HepG2 (cell line): Measurements from ENCODE around the gene MBIP. TPM values are rescaled to one million over a fixed set of nuclear protein-coding genes. Genes with fewer than 3 reads are reported as not detected.
A peak's percentile ranks its signal among the peaks of the same experiment; 100 is the strongest.

ENCODE experiments used
- ATAC-seq: fragments of 200-7000 bp; cut with Tn5 transposase; 3 replicates; pipeline ENCODE4 v1.9.1; 2020; ENCODE audit warnings: mild to moderate bottlenecking, moderate library complexity
- BruUV-seq: library from RNA; stranded (reverse); fragments of 400-500 nt; replicated peaks from 2 replicates; lab custom pipeline; 2021; lab: Mats Ljungman, UMichigan
- CTCF ChIA-PET: fragments of 300-600 bp; formaldehyde crosslinking; extraction: SDS; loops from one replicate; lab custom pipeline; 2021; ENCODE audit warnings: low total read pairs, inconsistent platforms, low intra/inter-chr PET ratio; lab: Yijun Ruan, JAX
- POLR2A ChIA-PET: fragments of 350-600 bp; sonication (Branson Sonifier 250); formaldehyde crosslinking; loops from one replicate; lab custom pipeline; 2020; ENCODE audit warnings: antibody characterized with exemption, inconsistent platforms; lab: Yijun Ruan, JAX
- DNase-seq: peaks from one replicate; pipeline ENCODE4 v3.0.0-alpha.2; 2015; ENCODE audit warnings: low spot score
- FAIRE-seq: peaks from 3 replicates; lab custom pipeline; 2011; peaks lifted over from hg19 to GRCh38; lab: Jason Lieb, UNC
- H2AFZ ChIP-seq: one replicate; pipeline ENCODE4 v1.6.1; 2011; ENCODE audit warnings: low read length, inconsistent platforms
- H3K27ac ChIP-seq: fragments of 300-600 bp; 3 replicates; pipeline ENCODE4 v1.8.0; 2011; ENCODE audit warnings: mixed run types, mild to moderate bottlenecking, mixed read lengths, low read length, inconsistent platforms; ENCODE audit not compliant: insufficient read depth; ENCODE audit errors: extremely low read length
- H3K27me3 ChIP-seq, 2 experiments: fragments of 200-600 bp in 1 of 2; 2 replicates in 1 of 2; 3 replicates in 1 of 2; pipeline versions ENCODE4 v1.6.0 to v1.8.0; 2011; ENCODE audit warnings: low read length in 2 of 2, mild to moderate bottlenecking in 2 of 2, moderate library complexity in 2 of 2, inconsistent platforms in 1 of 2; ENCODE audit not compliant: insufficient read depth in 2 of 2, control insufficient read depth in 1 of 2
- H3K36me3 ChIP-seq, 2 experiments: fragments of 200-600 bp in 1 of 2; replicated peaks in 1 of 2; 2 replicates in 1 of 2; 3 replicates in 1 of 2; pipeline versions ENCODE4 v1.5.1 to v1.8.0; 2011; ENCODE audit warnings: low read length in 2 of 2, inconsistent platforms in 1 of 2; ENCODE audit not compliant: insufficient read depth in 2 of 2, control insufficient read depth in 1 of 2
- H3K4me1 ChIP-seq: 2 replicates; pipeline ENCODE4 v1.5.1; 2012; ENCODE audit warnings: low read length, inconsistent platforms; ENCODE audit not compliant: insufficient read depth
- H3K4me2 ChIP-seq: 2 replicates; pipeline ENCODE4 v1.6.0; 2011; ENCODE audit warnings: low read depth, low read length, inconsistent platforms
- H3K4me3 ChIP-seq, 3 experiments: fragments of 200-600 bp in 1 of 3; sonication (generic), shearing (Covaris generic) in 1 of 3; replicated peaks in 1 of 3; 2 replicates each; pipeline ENCODE4 v1.5.1; 2011 to 2016; ENCODE audit warnings: low read length in 3 of 3, inconsistent platforms in 2 of 3, low read depth in 2 of 3, mild to moderate bottlenecking in 2 of 3, control low read depth in 1 of 3, mixed read lengths in 1 of 3; ENCODE audit not compliant: insufficient read depth in 1 of 3
- H3K79me2 ChIP-seq: one replicate; pipeline ENCODE4 v1.6.1; 2011; ENCODE audit warnings: low read length, inconsistent platforms; ENCODE audit not compliant: insufficient read depth
- H3K9ac ChIP-seq: 2 replicates; pipeline ENCODE4 v1.6.0; 2011; ENCODE audit warnings: mild to moderate bottlenecking, low read depth, low read length, inconsistent platforms; ENCODE audit not compliant: insufficient read depth
- H3K9me3 ChIP-seq: 2 replicates; pipeline ENCODE4 v1.5.1; 2012; ENCODE audit warnings: mild to moderate bottlenecking, low read length
- H4K20me1 ChIP-seq: 2 replicates; pipeline ENCODE4 v1.6.0; 2011; ENCODE audit warnings: inconsistent platforms, mild to moderate bottlenecking, low read length, moderate library complexity; ENCODE audit not compliant: insufficient read depth
- CEBPG ChIP-seq: IDR thresholded peaks from 2 replicates; pipeline ENCODE4 v1.6.1; 2016
- ELF1 ChIP-seq: sonication (generic); formaldehyde crosslinking; IDR thresholded peaks from 2 replicates; pipeline ENCODE4 v1.4.0; 2020; ENCODE audit warnings: missing genetic modification reagents
- EP300 ChIP-seq, 3 experiments: sonication (generic) in 1 of 3; formaldehyde crosslinking in 1 of 3; IDR thresholded peaks; 2 replicates each; pipeline versions ENCODE4 v1.5.1 to v1.6.1; 2011 to 2020; ENCODE audit warnings: low read depth in 2 of 3, low read length in 2 of 3, borderline replicate concordance in 1 of 3, improper control_type of control experiment in 1 of 3, mild to moderate bottlenecking in 1 of 3, missing genetic modification reagents in 1 of 3, moderate library complexity in 1 of 3
- MEF2D ChIP-seq: sonication (generic); formaldehyde crosslinking; IDR thresholded peaks from 2 replicates; pipeline ENCODE4 v1.5.1; 2020; ENCODE audit warnings: mild to moderate bottlenecking, missing genetic modification reagents
- RAD51 ChIP-seq: fragments of 450-650 bp; IDR thresholded peaks from 2 replicates; pipeline ENCODE4 v1.6.1; 2016; ENCODE audit warnings: borderline replicate concordance
- REST ChIP-seq, 2 experiments: IDR thresholded peaks; 2 replicates each; pipeline ENCODE4 v1.6.1; 2011 to 2012; ENCODE audit warnings: low read length in 2 of 2, borderline replicate concordance in 1 of 2, low read depth in 1 of 2, mild to moderate bottlenecking in 1 of 2, moderate library complexity in 1 of 2
- SCMH1 ChIP-seq: sonication (generic); formaldehyde crosslinking; IDR thresholded peaks from 2 replicates; pipeline ENCODE4 v1.9.0; 2021; ENCODE audit warnings: missing genetic modification reagents, mild to moderate bottlenecking, borderline replicate concordance
- TEF ChIP-seq: sonication (generic); formaldehyde crosslinking; IDR thresholded peaks from 2 replicates; pipeline ENCODE4 v1.5.0; 2020; ENCODE audit warnings: missing genetic modification reagents
- UBTF ChIP-seq: sonication (generic); formaldehyde crosslinking; IDR thresholded peaks from 2 replicates; pipeline ENCODE4 v1.4.0; 2020; ENCODE audit warnings: mild to moderate bottlenecking, missing genetic modification reagents
- WGBS: methylation state at CpG from one replicate; pipeline ENCODE4 v1.1.6; 2017; ENCODE audit warnings: low lambda C conversion rate; 5-methylcytosine and 5-hydroxymethylcytosine counted together
- in situ Hi-C: cut with HindIII; loops from 2 replicates; pipeline ENCODE4 v1.10.0; 2017; ENCODE audit warnings: low pct_unique_long_range_greater_than_20kb; ENCODE audit not compliant: extremely low pct_ligation_motif_present
- intact Hi-C: fragments of 100-400 bp; cut with micrococcal nuclease; formaldehyde crosslinking; loops from one replicate; pipeline ENCODE4 v1.10.0; 2022; ENCODE audit not compliant: unreplicated experiment
- polyA plus RNA-seq, 8 experiments: library from polyadenylated mRNA; depleted of rRNA in 3 of 8; stranded (reverse) in 7 of 8; unstranded in 1 of 8; fragments of >200 nt; fragmentation: Illumina TruSeq in 4 of 8; extraction: Trizol in 4 of 8; gene quantifications; 2 replicates each; pipeline versions ENCODE4 v1.2.1 to v1.2.3, GENCODE V29; 2011 to 2016; ENCODE audit warnings: low read depth in 4 of 8, missing spikeins in 1 of 8, mixed read lengths in 1 of 8; ENCODE audit not compliant: insufficient read depth in 1 of 8
- total RNA-seq, 5 experiments: library from RNA; depleted of rRNA; stranded (reverse); fragments of >200 nt; fragmentation: Illumina TruSeq; extraction: Trizol; gene quantifications; 2 replicates each; pipeline ENCODE4 v1.2.3, GENCODE V29; 2016; ENCODE audit warnings: low read depth in 1 of 5

The MBIP gene
- total and polyA plus RNA-seq, 2 of the 13 experiments (the other 11 are each of a cell fraction or from before 2014, with no cell fraction given) = 48.1 to 48.6 TPM

GRCh38 chr14:36258241-36258640, 62.2 kb downstream of the MBIP start (continued):
- TF ChIP-seq REST (IDR thresholded peaks at IDR 0.05; ENCODE audit: borderline replicate concordance in 1 of 2, low read depth in 1 of 2, low read length in 2 of 2) (no peak), UBTF (no peak), EP300 (IDR thresholded peaks at IDR 0.05; ENCODE audit: low read depth in 2 of 2, low read length in 2 of 2) (no peak), EP300 (CRISPR knock-in tag; IDR thresholded peaks at IDR 0.05; ENCODE audit: borderline replicate concordance) (no peak)

- FAIRE-seq (no peak), DNase-seq (no peak), ATAC-seq (no peak)
- Histone ChIP-seq H3K4me1 (no peaks in the 10 kb centered on the region), H3K27ac (no peak overlapping the region), H3K4me3 (no peak overlapping the region), H3K36me3 (no peaks in the 10 kb centered on the region), H3K79me2 (no peaks in the 10 kb centered on the region), H2AFZ (no peak overlapping the region), H3K9me3 (no peaks in the 10 kb centered on the region), H3K27me3 (peaks cover 0 to 22% of the 10 kb centered on the region in 2 experiments; a peak in 2 of 5 replicates), H4K20me1 (no peaks in the 10 kb centered on the region), H3K4me2 (no peak overlapping the region), H3K9ac (no peak overlapping the region)
- WGBS = 2% methylated on average over 7 of the region's 7 CpGs
- no TSS peak for BruUV-seq
- intact Hi-C loops = no loop called here
- ChIA-PET CTCF (no interaction called here), POLR2A (no interaction called here)
- in situ Hi-C loops = no loop called here
- TF ChIP-seq TEF (CRISPR knock-in tag) = no peak
- TF ChIP-seq ELF1 (CRISPR knock-in tag) = no peak
- no peak for TF ChIP-seq RAD51
- peak; percentile 5; the same call in 1 of the 2 replicates for TF ChIP-seq CEBPG
- TF ChIP-seq MEF2D (CRISPR knock-in tag) = no peak
- no peak for TF ChIP-seq SCMH1 (CRISPR knock-in tag)
These were observed 64.2 kb downstream of the MBIP start for GRCh38 chr14:36256126-36256801.
